ENCODE measurements around the gene FAF1.

DNA sequence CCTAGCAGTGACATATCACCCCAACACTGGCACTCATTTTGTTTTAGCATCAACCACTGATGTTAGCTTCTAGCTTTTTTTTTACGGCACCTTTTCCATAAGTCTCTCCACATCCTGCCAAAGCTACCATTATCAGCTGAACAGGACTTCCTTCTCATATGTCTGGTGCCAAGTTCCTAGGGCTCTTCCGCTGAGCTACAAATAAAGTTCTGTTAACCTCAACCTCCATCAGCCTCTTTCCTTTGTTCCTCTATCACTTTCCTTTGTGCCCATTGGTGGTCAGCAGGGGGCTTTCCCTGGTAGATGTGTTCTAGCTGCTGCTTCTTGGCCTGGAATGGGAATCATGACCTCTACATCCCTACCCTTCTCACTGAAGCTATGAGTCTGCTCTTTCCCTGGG, 163.8 kb downstream of the FAF1 start:
- TF ChIP-seq DDX20 (tag; IDR thresholded peaks at IDR 0.05; ENCODE audit: low read depth) (no peak), ARID2 (IDR thresholded peaks at IDR 0.05) (no peak), PPARD (CRISPR knock-in tag; IDR thresholded peaks at IDR 0.05) (no peak), CCNT2 (IDR thresholded peaks at IDR 0.05; ENCODE audit: borderline replicate concordance, extremely low read depth, insufficient read length, low read depth, low read length) (no peak), ZNF780A (CRISPR knock-in tag; IDR thresholded peaks at IDR 0.05) (no peak), EP300 (IDR thresholded peaks at IDR 0.05; ENCODE audit: low read length) (no peak), NFE2 (IDR thresholded peaks at IDR 0.05; ENCODE audit: low read depth) (no peak), PURB (CRISPR knock-in tag; IDR thresholded peaks at IDR 0.05; ENCODE audit: low read depth) (no peak), SREBF1 (IDR thresholded peaks at IDR 0.05; ENCODE audit: borderline replicate concordance, low read depth, low read length) (no peak), SNRNP70 (optimal IDR thresholded peaks at IDR 0.05; ENCODE audit: low read depth, low read length) (no peak), JUND (IDR thresholded peaks at IDR 0.05; ENCODE audit: borderline replicate concordance, low read depth, low read length) (no peak), JUND (tag; IDR thresholded peaks at IDR 0.05; ENCODE audit: borderline replicate concordance, low read depth, low read length) (no peak), CEBPZ (IDR thresholded peaks at IDR 0.05; ENCODE audit: borderline replicate concordance, low read depth, low read length) (no peak), CHD1 (IDR thresholded peaks at IDR 0.05; ENCODE audit: low read length) (no peak)
- TF ChIP-seq, protein P1, sequence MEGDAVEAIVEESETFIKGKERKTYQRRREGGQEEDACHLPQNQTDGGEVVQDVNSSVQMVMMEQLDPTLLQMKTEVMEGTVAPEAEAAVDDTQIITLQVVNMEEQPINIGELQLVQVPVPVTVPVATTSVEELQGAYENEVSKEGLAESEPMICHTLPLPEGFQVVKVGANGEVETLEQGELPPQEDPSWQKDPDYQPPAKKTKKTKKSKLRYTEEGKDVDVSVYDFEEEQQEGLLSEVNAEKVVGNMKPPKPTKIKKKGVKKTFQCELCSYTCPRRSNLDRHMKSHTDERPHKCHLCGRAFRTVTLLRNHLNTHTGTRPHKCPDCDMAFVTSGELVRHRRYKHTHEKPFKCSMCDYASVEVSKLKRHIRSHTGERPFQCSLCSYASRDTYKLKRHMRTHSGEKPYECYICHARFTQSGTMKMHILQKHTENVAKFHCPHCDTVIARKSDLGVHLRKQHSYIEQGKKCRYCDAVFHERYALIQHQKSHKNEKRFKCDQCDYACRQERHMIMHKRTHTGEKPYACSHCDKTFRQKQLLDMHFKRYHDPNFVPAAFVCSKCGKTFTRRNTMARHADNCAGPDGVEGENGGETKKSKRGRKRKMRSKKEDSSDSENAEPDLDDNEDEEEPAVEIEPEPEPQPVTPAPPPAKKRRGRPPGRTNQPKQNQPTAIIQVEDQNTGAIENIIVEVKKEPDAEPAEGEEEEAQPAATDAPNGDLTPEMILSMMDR (IDR thresholded peaks at IDR 0.05 in 2 of 3, conservative IDR thresholded peaks at IDR 0.05 in 1 of 3; ENCODE audit: insufficient read depth in 2 of 3, low read depth in 1 of 3, low read length in 3 of 3) = no peak

Measured in K562 (cell line).